Thyroid gland (tissue), 4 donors: ENCODE results near the gene ESR1.

Experiments
- POLR2A ChIP-seq, 2 donors: fragments of 450-650 bp; IDR thresholded peaks; one replicate each; pipeline ENCODE4 v1.6.1; 2017; ENCODE audit warnings: antibody characterized with exemption in 2 of 2, mild to moderate bottlenecking in 2 of 2, moderate library complexity in 1 of 2
- TF ChIP-seq, protein P1 (sequence below), 6 experiments: fragments of 200-600 bp in 3 of 6; fragments of 450-650 bp in 3 of 6; sonication (generic) in 3 of 6; IDR thresholded peaks; one replicate each; pipeline ENCODE4 v1.5.1; 2016 to 2019; ENCODE audit warnings: antibody characterized with exemption in 6 of 6, mild to moderate bottlenecking in 2 of 6, inconsistent platforms in 1 of 6, moderate library complexity in 1 of 6

DNA sequence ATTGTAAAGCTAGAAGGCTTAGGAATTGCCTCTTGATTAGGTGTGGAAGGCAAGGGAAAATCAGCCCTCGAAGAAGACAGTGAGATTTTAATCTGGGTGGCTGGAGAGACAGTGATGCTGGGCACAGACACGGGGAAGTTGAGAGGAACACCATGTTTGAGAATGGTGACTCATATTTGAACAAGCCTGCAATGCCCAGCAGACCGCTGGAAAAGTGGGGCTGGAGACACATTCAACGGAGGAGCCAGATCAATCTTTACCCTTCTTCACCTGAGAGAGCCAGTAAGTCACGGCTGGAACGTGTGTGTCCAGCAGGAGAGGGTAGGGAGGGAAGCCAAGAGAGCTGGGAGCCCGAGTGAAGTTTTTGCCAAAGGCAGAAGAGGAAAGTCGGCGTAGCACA lies 3.7 kb upstream of the ESR1 start:
- TF ChIP-seq, protein P1, sequence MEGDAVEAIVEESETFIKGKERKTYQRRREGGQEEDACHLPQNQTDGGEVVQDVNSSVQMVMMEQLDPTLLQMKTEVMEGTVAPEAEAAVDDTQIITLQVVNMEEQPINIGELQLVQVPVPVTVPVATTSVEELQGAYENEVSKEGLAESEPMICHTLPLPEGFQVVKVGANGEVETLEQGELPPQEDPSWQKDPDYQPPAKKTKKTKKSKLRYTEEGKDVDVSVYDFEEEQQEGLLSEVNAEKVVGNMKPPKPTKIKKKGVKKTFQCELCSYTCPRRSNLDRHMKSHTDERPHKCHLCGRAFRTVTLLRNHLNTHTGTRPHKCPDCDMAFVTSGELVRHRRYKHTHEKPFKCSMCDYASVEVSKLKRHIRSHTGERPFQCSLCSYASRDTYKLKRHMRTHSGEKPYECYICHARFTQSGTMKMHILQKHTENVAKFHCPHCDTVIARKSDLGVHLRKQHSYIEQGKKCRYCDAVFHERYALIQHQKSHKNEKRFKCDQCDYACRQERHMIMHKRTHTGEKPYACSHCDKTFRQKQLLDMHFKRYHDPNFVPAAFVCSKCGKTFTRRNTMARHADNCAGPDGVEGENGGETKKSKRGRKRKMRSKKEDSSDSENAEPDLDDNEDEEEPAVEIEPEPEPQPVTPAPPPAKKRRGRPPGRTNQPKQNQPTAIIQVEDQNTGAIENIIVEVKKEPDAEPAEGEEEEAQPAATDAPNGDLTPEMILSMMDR (IDR thresholded peaks at IDR 0.05): no peak
- TF ChIP-seq POLR2A (IDR thresholded peaks at IDR 0.05): no peak
